Measurements from ENCODE around the gene PBX3.
A peak's percentile ranks its signal among the peaks of the same experiment; 100 is the strongest.
"Not testable (repeated sequence)": the region's sequence is repeated elsewhere in the genome, so short reads cannot be mapped to it uniquely, and the experiment has no call there.

PBX3 gene

GRCh38 chr9:125816321-125816720 is 69.1 kb downstream of the PBX3 start:
- intact Hi-C loops (cut with DNase I), result no loop called here
- DNase-seq, result no peak

- intact Hi-C loops (cut with DNase I), result no loop called here
- DNase-seq, result no peak
Measured at GRCh38 chr9:125820100-125820804, 73.1 kb downstream of the PBX3 start.

- intact Hi-C loops (cut with DNase I), result no loop called here
- DNase-seq, result no peak
Measured at GRCh38 chr9:125821078-125821477, 73.9 kb downstream of the PBX3 start.

- DNase-seq, result no peak
- intact Hi-C loops (cut with DNase I), result no loop called here
Measured at GRCh38 chr9:125822160-125822559, 75.0 kb downstream of the PBX3 start.

GRCh38 chr9:125822902-125823301 is 75.7 kb downstream of the PBX3 start:
- intact Hi-C loops (cut with DNase I), result no loop called here
- no peak for DNase-seq

GRCh38 chr9:125823874-125824406 is 76.8 kb downstream of the PBX3 start:
- intact Hi-C loops (cut with DNase I), result not testable (repeated sequence)

GRCh38 chr9:125825762-125826161 is 78.6 kb downstream of the PBX3 start:
- intact Hi-C loops (cut with DNase I), result no loop called here
- DNase-seq, result no peak

More at GRCh38 chr9:125823874-125824406, 76.8 kb downstream of the PBX3 start:
- DNase-seq, result not testable (repeated sequence)

GRCh38 chr9:125826850-125827249 is 79.7 kb downstream of the PBX3 start:
- DNase-seq, result no peak
- intact Hi-C loops (cut with DNase I), result no loop called here

- intact Hi-C loops (cut with DNase I), result no loop called here
- DNase-seq, result peak in 1 of 10 donors; percentile 52
Measured at GRCh38 chr9:125829743-125830142, 82.6 kb downstream of the PBX3 start.

- intact Hi-C loops (cut with DNase I), result no loop called here
- no peak for DNase-seq
Measured at GRCh38 chr9:125831054-125831453, 83.9 kb downstream of the PBX3 start.

GRCh38 chr9:125831616-125832015 is 84.4 kb downstream of the PBX3 start:
- intact Hi-C loops (cut with DNase I), result no loop called here

GRCh38 chr9:125835655-125836054 is 88.5 kb downstream of the PBX3 start:
- no peak for DNase-seq
- intact Hi-C loops (cut with DNase I), result no loop called here

More at GRCh38 chr9:125831616-125832015, 84.4 kb downstream of the PBX3 start:
- no peak for DNase-seq

- DNase-seq, result no peak
- intact Hi-C loops (cut with DNase I), result no loop called here
Measured at GRCh38 chr9:125839317-125839716, 92.1 kb downstream of the PBX3 start.

GRCh38 chr9:125841444-125841843 is 94.3 kb downstream of the PBX3 start:
- no peak for DNase-seq
- intact Hi-C loops (cut with DNase I), result no loop called here

GRCh38 chr9:125842242-125842641 is 95.1 kb downstream of the PBX3 start:
- intact Hi-C loops (cut with DNase I), result no loop called here
- DNase-seq, result no peak

- DNase-seq, result no peak
- intact Hi-C loops (cut with DNase I), result no loop called here
Measured at GRCh38 chr9:125843646-125844045, 96.5 kb downstream of the PBX3 start.

GRCh38 chr9:125844611-125845010 is 97.4 kb downstream of the PBX3 start:
- DNase-seq, result no peak
- intact Hi-C loops (cut with DNase I), result no loop called here

GRCh38 chr9:125845271-125845808 is 98.2 kb downstream of the PBX3 start:
- intact Hi-C loops (cut with DNase I), result no loop called here

GRCh38 chr9:125847735-125848134 is 100.6 kb downstream of the PBX3 start:
- intact Hi-C loops (cut with DNase I), result no loop called here
- no peak for DNase-seq

More at GRCh38 chr9:125845271-125845808, 98.2 kb downstream of the PBX3 start:
- no peak for DNase-seq

GRCh38 chr9:125850106-125850632 is 103.0 kb downstream of the PBX3 start:
- intact Hi-C loops (cut with DNase I), result no loop called here

GRCh38 chr9:125850763-125851162 is 103.6 kb downstream of the PBX3 start:
- intact Hi-C loops (cut with DNase I), result no loop called here
- DNase-seq, result no peak

More at GRCh38 chr9:125850106-125850632, 103.0 kb downstream of the PBX3 start:
- no peak for DNase-seq

- DNase-seq, result no peak
- intact Hi-C loops (cut with DNase I), result no loop called here
Measured at GRCh38 chr9:125851979-125852378, 104.8 kb downstream of the PBX3 start.

Measured in posterior cingulate gyrus (tissue), 11 donors.